HFF-Myc (cell line): ENCODE results near the gene IRF1.
A peak's percentile ranks its signal among the peaks of the same experiment; 100 is the strongest.
"Not testable (repeated sequence)": the region's sequence is repeated elsewhere in the genome, so short reads cannot be mapped to it uniquely, and the experiment has no call there.

Source experiments
- DNase-seq: peaks from one replicate; pipeline ENCODE4 v3.0.0-alpha.2; 2011; ENCODE audit warnings: low read depth; ENCODE audit errors: extremely low read depth
- H3K4me3 ChIP-seq: replicated peaks from 2 replicates; pipeline ENCODE4 v1.5.1; 2011; ENCODE audit warnings: low read depth, mild to moderate bottlenecking, control low read depth, low read length
- CTCF ChIP-seq: IDR thresholded peaks from 2 replicates; pipeline ENCODE4 v1.5.1; 2012; ENCODE audit warnings: mild to moderate bottlenecking, low read depth, low read length, control low read depth; ENCODE audit errors: missing control alignments

The IRF1 gene

GRCh38 chr5:132526974-132527564 lies 36.5 kb upstream of the IRF1 start:
- no peak for DNase-seq
- no peak for TF ChIP-seq CTCF
- no peak overlapping the region for H3K4me3 ChIP-seq

- no peak overlapping the region for H3K4me3 ChIP-seq
- peak; percentile 26 for DNase-seq
- TF ChIP-seq CTCF: peak; percentile 90
Observed at GRCh38 chr5:132526290-132526973, 35.9 kb upstream of the IRF1 start.

- no peak for TF ChIP-seq CTCF
- H3K4me3 ChIP-seq: no peak overlapping the region
- no peak for DNase-seq
Observed at GRCh38 chr5:132525299-132525724, 34.7 kb upstream of the IRF1 start.

GRCh38 chr5:132524877-132525276 lies 34.3 kb upstream of the IRF1 start:
- not testable (repeated sequence) for DNase-seq, H3K4me3 ChIP-seq

- H3K4me3 ChIP-seq, DNase-seq: not testable (repeated sequence)
Observed at GRCh38 chr5:132522067-132522466, 31.5 kb upstream of the IRF1 start.

- not testable (repeated sequence) for DNase-seq, H3K4me3 ChIP-seq
Observed at GRCh38 chr5:132513618-132514336, 23.2 kb upstream of the IRF1 start.

- H3K4me3 ChIP-seq: no peak overlapping the region
- no peak for TF ChIP-seq CTCF
- DNase-seq: peak; percentile 87
Observed at GRCh38 chr5:132510076-132510475, 19.5 kb upstream of the IRF1 start.

GRCh38 chr5:132506094-132506692 lies 15.6 kb upstream of the IRF1 start:
- TF ChIP-seq CTCF: peak; percentile 69
- DNase-seq: peak; percentile 85
- no peak overlapping the region for H3K4me3 ChIP-seq
